NCI-H748 (cell line): ENCODE data around the gene ANKRD33B.

Experiments used
- DNase-seq: peaks from one replicate; lab custom pipeline; 2025; ENCODE audit not compliant: unreplicated experiment; lab: John Stamatoyannopoulos, UW

Gene ANKRD33B

DNA sequence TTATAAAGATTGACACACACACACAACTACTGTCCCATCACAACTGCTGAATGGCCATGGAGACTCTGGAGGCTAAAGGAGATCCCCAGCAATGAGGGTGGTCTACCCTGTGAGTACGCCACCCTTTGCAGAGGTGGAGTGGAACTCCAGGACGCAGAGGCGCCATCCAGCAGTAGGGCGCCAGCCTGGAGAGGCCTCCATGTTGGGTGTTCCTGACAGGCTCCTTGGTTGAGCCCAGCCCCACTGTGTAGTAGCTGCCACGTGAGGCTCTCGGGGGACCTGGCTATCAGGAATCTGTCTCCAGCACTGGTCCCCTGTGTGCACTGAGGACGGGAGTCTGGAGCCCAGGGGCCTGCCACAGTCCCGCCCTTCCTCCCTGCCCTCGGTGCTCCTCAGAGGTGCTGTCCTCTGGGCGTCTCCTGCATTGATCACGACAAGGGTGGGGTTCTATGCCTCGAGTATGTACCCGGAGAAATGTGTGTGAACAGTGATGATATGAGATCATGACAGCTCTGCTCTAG, 124.8 kb downstream of the ANKRD33B start:
- no peak for DNase-seq

DNA sequence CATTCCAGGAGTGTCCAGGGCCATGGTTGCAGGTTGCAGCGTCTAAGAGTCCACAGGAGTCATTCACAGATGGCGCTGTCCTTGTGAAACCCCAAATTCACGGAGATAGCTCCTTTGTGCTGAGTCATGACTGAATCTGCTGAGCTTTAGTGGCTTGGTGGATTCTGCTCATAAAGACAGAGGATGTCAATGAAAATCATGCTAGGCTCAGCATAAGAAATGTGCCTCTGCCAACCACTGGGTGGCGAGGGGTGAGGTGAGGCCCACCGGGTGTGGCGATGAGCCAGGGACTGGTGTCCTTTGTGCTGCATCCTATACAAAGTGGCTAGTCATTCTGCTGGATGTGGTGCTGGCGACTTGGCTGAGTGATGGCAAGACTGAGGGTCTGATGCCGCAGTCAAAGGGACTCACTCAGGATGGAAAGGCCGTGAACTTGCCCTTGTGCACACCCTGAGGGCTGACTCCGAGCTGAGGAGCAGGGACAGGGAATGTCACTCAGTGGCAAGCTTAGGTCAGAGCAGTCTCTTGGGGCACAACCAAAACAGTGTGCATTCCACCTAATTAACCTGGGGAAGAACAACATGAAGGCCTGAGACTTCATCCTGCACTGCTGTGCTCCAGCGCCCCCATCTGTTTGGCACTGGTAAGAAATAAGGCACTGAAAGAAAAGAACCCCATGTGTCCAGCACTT, 125.7 kb downstream of the ANKRD33B start:
- peak; percentile 50 for DNase-seq

GRCh38 chr5:10690460-10691440, 126.9 kb downstream of the ANKRD33B start:
- no peak for DNase-seq

DNA sequence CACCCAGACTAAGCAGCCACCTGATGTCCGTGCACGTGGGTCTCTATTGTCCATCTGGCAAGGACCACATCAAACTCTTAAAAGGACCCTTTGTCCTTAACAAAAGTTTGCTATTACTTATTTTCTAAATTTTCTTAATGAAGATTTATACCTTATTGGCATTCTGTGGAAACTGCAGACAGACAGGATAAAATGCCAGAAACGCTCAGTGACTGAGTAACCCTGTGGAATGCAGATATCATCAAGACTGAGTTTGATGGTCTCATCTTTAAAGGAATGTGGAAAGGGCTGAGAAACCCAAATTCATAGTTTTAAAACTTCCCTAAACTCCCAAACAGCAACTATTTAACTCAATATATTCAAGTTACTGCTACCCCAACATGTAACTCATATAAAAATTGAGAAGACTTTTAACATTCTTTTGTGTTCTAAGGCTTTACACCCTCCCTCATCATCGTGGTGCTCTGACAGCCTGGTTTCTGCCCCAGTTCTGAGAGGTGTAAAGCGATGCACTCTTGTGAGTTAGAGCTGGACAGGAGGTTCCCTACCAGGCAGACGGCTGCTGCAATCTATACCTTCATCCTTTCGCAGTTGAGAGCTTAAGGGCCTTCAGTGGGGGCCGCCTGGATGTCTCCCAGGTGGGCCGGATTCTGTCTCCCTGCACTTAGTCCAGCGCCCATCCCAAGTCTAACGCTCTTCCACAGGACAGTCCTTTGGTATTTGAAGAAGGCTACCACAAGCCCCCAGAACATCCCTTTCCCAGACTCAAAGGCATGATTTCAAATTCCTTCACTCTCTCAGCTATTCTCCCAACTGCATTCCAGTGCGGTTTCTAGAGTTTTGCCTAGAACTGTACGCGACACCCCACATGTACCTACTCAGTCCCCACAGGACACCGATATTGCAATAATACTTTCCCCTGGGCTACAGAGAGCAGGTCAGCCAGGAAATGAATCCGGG, 128.2 kb downstream of the ANKRD33B start:
- DNase-seq = no peak

- peak; percentile 83 for DNase-seq
Measured at GRCh38 chr5:10695055-10695649, 131.3 kb downstream of the ANKRD33B start.

DNA sequence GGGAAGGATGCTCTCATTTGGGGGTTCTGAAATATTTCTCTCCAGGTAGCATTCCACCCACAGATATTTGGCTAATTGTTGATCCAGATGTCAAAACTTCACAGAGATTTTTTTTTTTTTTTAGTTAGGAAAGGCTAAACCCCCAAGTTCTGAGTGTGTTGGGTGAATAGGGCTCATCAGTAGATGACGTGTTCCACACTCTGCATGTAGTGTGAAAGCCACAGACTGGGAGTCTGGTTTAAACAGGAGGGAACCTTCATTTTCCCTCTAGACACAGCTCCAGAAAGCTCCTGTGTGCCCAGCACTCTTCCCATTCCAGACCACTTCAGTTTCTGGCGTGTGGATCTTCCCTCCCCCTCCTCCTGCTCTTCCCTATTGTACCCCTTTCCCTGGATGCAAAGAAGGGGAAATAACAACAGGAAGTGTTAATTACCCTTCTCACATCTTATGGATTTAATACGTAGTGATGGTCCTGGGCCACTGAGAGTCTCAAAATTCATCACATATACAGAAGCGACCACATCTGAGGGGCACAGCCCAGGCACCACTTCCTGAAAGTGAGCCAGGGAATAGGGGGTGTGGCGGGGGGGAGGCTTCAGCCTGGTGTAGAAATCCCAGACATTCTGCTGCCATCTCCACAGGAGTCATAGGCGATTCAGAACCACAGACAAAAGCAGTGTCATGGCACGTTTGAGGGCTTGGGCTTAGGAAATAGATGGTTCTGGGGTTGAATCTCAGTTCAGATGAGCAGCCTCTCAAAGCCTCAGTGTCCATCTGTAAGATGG, 132.1 kb downstream of the ANKRD33B start:
- DNase-seq = no peak

DNA sequence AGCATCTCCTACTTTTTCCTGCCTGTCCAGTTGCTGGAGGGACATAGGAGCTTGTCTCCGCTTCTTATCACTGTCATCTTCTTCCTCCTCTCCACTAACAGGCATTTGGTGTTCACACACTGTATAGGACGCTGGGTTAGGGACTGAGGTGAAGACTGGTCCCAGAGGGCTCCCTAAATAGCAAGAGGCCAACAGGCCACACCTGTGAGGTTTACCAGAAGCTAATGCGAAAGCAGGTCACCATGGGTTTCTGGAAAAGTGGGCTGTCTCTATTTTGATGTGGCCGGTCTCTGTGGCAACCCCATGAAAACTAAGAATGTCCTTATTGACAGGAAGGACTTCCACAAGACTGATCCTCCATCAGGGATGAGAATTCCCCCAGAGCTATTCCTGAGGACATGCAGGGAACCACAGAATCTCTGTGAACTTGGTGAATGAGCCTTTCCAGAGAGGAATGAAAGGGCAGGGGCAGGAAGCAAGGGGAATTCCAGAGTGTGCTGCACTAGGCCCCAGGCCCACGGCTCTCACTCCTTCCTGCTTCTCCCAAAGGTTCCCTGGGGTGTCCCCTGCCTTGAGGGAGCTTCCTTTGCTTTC, 135.5 kb downstream of the ANKRD33B start:
- DNase-seq = no peak

- no peak for DNase-seq
Measured at GRCh38 chr5:10699987-10700386, 136.1 kb downstream of the ANKRD33B start.

GRCh38 chr5:10700516-10700915, 136.6 kb downstream of the ANKRD33B start:
- DNase-seq = no peak

DNA sequence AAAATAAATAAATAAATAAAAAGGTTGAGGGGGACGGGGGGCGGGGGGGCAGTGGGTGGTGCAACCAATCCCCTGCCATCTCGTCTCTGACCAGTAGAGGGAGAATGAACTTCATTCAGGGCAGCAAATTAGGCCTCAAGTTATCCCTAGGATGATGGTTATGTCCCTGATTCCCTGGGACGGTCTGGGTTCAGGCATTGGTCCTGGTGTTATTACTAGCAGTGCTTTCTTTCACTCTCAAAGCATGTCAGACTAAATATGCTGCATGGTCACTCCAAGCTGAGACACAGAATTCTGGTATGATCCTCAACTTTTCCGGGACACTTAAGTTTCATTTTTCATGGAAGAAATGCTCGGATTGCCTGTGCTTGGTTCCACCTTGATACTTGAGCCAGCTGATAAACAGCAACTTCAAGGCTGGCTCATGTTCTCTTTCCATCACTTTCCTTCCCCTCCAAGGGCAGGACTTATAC, 137.7 kb downstream of the ANKRD33B start:
- peak; percentile 45 for DNase-seq

DNA sequence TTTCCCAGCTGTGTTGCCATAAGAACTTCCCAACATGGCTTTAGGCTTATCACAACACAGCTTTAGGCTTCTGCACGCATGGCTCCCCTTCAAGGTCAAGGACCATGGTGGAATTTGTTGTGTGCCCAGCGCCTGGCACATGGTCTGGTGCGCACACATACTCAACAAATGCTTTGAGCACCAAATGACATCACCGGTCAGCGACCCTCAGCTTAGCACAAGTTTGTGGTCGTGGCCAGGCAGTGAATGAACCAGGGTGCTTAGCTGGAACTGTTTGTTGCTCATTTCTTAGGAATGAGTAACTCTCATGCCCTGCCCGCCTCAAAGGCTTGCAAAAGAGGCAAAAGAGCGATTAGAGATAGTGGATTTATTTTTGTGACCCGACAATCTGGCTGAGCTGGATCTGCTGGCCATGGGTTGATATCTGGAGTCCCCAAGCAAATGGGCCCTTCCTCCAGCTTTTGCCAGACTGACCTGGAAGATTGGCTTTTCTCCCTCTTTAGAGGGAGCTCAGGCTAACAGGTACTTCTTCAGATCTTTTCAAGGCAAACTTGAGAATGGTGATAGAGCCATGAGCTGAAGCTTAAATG, 138.3 kb downstream of the ANKRD33B start:
- no peak for DNase-seq

DNA sequence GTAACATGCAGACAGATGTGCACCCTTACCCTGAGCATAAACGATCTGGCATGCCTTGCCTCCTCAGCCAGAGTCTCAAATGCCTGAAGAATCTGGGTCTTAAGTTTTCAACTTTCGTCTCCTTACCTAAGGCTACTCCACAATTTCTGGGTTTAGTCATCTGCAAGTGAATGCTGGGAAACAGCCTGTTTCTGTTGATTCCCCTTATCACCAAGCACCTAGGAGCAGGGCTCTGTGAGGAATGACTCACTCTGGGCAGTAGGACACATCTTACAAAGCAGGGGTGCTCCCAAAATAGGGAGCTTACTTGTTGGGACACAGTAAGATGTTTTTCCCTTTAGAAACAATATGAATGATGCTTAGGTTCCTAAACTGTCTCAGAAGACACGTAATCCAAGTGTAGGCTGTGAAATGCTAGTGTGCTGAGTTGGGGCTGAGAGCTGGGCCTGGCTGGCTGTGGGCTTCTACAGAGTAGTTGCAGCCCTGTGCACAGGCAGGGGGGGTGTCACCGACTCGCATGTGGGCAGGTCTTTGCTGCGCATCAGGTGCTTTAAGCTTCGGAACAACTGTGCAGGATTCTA, 139.1 kb downstream of the ANKRD33B start:
- DNase-seq = no peak

GRCh38 chr5:10703676-10704075, 139.8 kb downstream of the ANKRD33B start:
- DNase-seq = no peak

DNA sequence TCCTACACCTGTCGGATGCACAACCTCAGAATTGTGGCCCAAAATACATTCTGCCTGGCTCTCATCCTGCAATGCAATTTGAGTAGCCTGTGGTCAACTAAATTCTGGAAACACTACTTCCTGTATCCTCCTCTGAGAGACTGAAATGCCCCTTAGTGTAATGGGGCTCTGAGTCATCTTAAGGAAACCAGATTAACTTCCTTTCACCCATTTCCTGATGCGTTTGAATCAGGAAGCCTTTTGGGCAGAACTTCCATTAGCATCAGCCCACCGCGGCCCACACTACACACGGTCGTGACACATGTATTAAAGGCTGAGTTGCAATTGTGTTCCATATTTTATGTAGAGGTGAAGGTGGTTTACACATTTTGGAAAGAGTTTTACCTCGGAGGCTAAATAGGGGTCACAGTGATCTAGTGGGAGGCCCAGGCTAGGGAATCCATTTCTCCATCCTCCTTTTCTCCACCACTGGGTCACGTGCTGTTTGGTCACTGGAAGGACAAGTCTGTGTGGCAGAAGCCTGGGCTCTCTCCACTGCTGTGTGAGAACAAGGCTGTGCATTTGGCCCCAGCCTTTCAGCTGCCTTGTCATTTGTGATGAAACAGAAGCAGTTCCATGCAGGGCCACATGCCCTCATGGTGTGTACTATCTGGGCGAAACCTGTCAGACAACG, 141.2 kb downstream of the ANKRD33B start:
- DNase-seq = no peak

DNA sequence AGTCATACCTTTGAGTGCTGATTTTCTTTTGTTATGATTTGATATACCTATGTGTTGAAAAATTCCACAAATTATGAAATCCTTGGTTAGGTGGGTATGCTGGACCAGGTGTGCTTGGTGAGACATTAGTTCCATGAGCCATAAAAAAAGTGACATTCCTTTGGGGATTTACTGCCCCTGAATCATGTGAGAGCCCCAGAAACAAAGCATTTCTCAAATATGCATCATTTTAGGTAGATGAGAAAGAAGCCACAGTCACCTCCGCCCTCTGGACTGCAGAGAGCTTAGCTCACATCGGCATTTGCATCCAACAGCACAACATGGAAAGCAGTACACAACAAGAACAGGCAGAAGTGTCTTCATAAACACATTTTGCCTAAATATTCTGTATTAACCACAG, 141.9 kb downstream of the ANKRD33B start:
- DNase-seq = no peak

DNA sequence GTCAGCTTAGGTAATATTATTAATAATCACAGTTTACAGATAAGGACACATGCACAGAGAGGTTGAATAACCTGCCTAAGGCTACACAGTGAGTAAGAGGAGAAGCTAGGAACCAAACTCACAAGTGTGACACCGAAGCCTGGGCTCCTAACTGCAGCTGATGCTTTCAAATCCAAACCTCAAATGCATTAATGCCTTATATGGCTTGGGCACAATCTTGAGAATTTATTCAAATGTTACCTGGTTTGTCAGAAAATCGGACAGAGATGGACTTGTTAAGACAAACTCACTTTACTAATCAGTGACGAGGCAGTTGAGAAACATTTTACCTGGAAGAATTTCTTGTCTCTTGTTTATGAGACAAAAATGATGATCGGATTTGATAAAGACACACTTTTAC, 142.5 kb downstream of the ANKRD33B start:
- no peak for DNase-seq
